Kidney glomerular epithelial cell (primary cell): Measurements from ENCODE around the gene DDX20.
A peak's percentile ranks its signal among the peaks of the same experiment; 100 is the strongest.

Experiments used
- DNase-seq: peaks from one replicate; lab custom pipeline; 2025; lab: John Stamatoyannopoulos, UW

DDX20 gene

GRCh38 chr1:111755331-111756123 is at the start of gene DDX20:
Gene DDX20, plus strand, starts transcription at chr1:111755901. Its CDS starts 24 bp downstream, at chr1:111755925.
- DNase-seq, result peak; percentile 96

GRCh38 chr1:111706921-111707320 is 48.8 kb upstream of the DDX20 start:
- DNase-seq, result no peak

GRCh38 chr1:111707906-111708305 is 47.8 kb upstream of the DDX20 start:
- no peak for DNase-seq

- DNase-seq, result no peak
Measured at GRCh38 chr1:111709986-111710385, 45.7 kb upstream of the DDX20 start.

- no peak for DNase-seq
Measured at GRCh38 chr1:111716333-111716732, 39.4 kb upstream of the DDX20 start.

GRCh38 chr1:111717450-111717849 is 38.3 kb upstream of the DDX20 start:
- DNase-seq, result no peak

GRCh38 chr1:111719135-111719534 is 36.6 kb upstream of the DDX20 start:
- DNase-seq, result no peak

- no peak for DNase-seq
Measured at GRCh38 chr1:111719674-111720132, 36.0 kb upstream of the DDX20 start.

- DNase-seq, result no peak
Measured at GRCh38 chr1:111720274-111720976, 35.3 kb upstream of the DDX20 start.

GRCh38 chr1:111720977-111721786 is 34.5 kb upstream of the DDX20 start:
- no peak for DNase-seq

- DNase-seq, result no peak
Measured at GRCh38 chr1:111723091-111723806, 32.5 kb upstream of the DDX20 start.

GRCh38 chr1:111723871-111724270 is 31.8 kb upstream of the DDX20 start:
- no peak for DNase-seq

- no peak for DNase-seq
Measured at GRCh38 chr1:111725192-111725591, 30.5 kb upstream of the DDX20 start.

- no peak for DNase-seq
Measured at GRCh38 chr1:111727056-111727455, 28.6 kb upstream of the DDX20 start.

GRCh38 chr1:111729271-111729921 is 26.3 kb upstream of the DDX20 start:
- no peak for DNase-seq

- DNase-seq, result no peak
Measured at GRCh38 chr1:111729946-111730681, 25.6 kb upstream of the DDX20 start.

- DNase-seq, result no peak
Measured at GRCh38 chr1:111730706-111731105, 25.0 kb upstream of the DDX20 start.

GRCh38 chr1:111731956-111732355 is 23.7 kb upstream of the DDX20 start:
- no peak for DNase-seq

GRCh38 chr1:111732718-111733117 is 23.0 kb upstream of the DDX20 start:
- DNase-seq, result no peak

GRCh38 chr1:111733183-111733991 is 22.3 kb upstream of the DDX20 start:
- no peak for DNase-seq
